CD14-positive monocyte (primary cell): Measurements from ENCODE around the gene KCNE4. TPM values are rescaled to one million over a fixed set of nuclear protein-coding genes. Genes with fewer than 3 reads are reported as not detected.

ENCODE experiments used
- DNase-seq, 3 donors: peaks; one replicate each; pipeline ENCODE4 v3.0.0-alpha.2; 2011 to 2022
- H2AFZ ChIP-seq: 2 replicates; pipeline ENCODE4 v1.6.0; 2012; ENCODE audit warnings: mild to moderate bottlenecking, low read depth, low read length, inconsistent platforms; ENCODE audit not compliant: insufficient read depth, poor library complexity, severe bottlenecking
- H3K27ac ChIP-seq, 2 donors: 1 replicate in 1 of 2; 2 replicates in 1 of 2; pipeline ENCODE4 v1.5.1; 2012 to 2013; ENCODE audit warnings: low read length in 2 of 2, control low read depth in 1 of 2, inconsistent platforms in 1 of 2, low read depth in 1 of 2, mild to moderate bottlenecking in 1 of 2
- H3K27me3 ChIP-seq, 2 donors: one replicate each; pipeline versions ENCODE4 v1.6.0 to v1.6.1; 2011 to 2013; ENCODE audit warnings: low read length in 2 of 2; ENCODE audit not compliant: control insufficient read depth in 2 of 2, insufficient read depth in 2 of 2
- H3K36me3 ChIP-seq, 2 donors: replicated peaks in 1 of 2; 1 replicate in 1 of 2; 2 replicates in 1 of 2; pipeline versions ENCODE4 v1.5.1 to v1.6.1; 2012 to 2013; ENCODE audit warnings: low read length in 2 of 2, control low read depth in 1 of 2, inconsistent platforms in 1 of 2, mild to moderate bottlenecking in 1 of 2; ENCODE audit not compliant: insufficient read depth in 2 of 2, control insufficient read depth in 1 of 2
- H3K4me1 ChIP-seq, 2 donors: 1 replicate in 1 of 2; 2 replicates in 1 of 2; pipeline versions ENCODE4 v1.5.1 to v1.6.1; 2012 to 2013; ENCODE audit warnings: low read length in 2 of 2, control low read depth in 1 of 2, inconsistent platforms in 1 of 2, mild to moderate bottlenecking in 1 of 2, moderate library complexity in 1 of 2; ENCODE audit not compliant: insufficient read depth in 2 of 2, control insufficient read depth in 1 of 2
- H3K4me2 ChIP-seq: replicated peaks from 2 replicates; pipeline ENCODE3; 2012; ENCODE audit warnings: low read length, moderate library complexity, mild to moderate bottlenecking; ENCODE audit not compliant: poor library complexity, severe bottlenecking; ENCODE audit errors: extremely low read depth
- H3K4me3 ChIP-seq, 3 experiments: fragments of 200-600 bp in 1 of 3; sonication (generic) in 1 of 3; replicated peaks in 1 of 3; 1 replicate in 2 of 3; 2 replicates in 1 of 3; pipeline ENCODE4 v1.5.1; 2011 to 2013; ENCODE audit warnings: low read length in 3 of 3, mild to moderate bottlenecking in 3 of 3, control low read depth in 2 of 3, low read depth in 2 of 3, inconsistent platforms in 1 of 3, moderate library complexity in 1 of 3
- H3K79me2 ChIP-seq: 2 replicates; pipeline ENCODE4 v1.6.0; 2012; ENCODE audit warnings: mild to moderate bottlenecking, control low read depth, inconsistent platforms, low read length, moderate library complexity; ENCODE audit not compliant: insufficient read depth
- H3K9ac ChIP-seq: 2 replicates; pipeline ENCODE4 v1.6.0; 2017; ENCODE audit warnings: low read length, mild to moderate bottlenecking; ENCODE audit not compliant: insufficient read depth, poor library complexity, severe bottlenecking
- H3K9me3 ChIP-seq, 2 donors: replicated peaks in 1 of 2; 1 replicate in 1 of 2; 2 replicates in 1 of 2; pipeline versions ENCODE4 v1.5.1 to v1.6.1; 2012 to 2013; ENCODE audit warnings: low read length in 2 of 2, control low read depth in 1 of 2; ENCODE audit not compliant: control insufficient read depth in 1 of 2, insufficient read depth in 1 of 2
- H4K20me1 ChIP-seq: 2 replicates; pipeline ENCODE4 v1.6.0; 2012; ENCODE audit warnings: mild to moderate bottlenecking, low read length, control low read depth, moderate library complexity; ENCODE audit not compliant: insufficient read depth
- H3K27ac Mint-ChIP-seq, 7 donors: one replicate each; pipeline ENCODE4 v1.8.0; 2020; ENCODE audit warnings: mild to moderate bottlenecking in 7 of 7, mixed read lengths in 7 of 7, moderate library complexity in 6 of 7, inconsistent platforms in 2 of 7
- H3K27me3 Mint-ChIP-seq, 3 donors: one replicate each; pipeline ENCODE4 v1.8.0; 2021 to 2022; ENCODE audit warnings: low read depth in 3 of 3, mild to moderate bottlenecking in 3 of 3, mixed read lengths in 3 of 3, moderate library complexity in 3 of 3, inconsistent platforms in 1 of 3
- H3K36me3 Mint-ChIP-seq, 2 donors: one replicate each; pipeline ENCODE4 v1.8.0; 2020; ENCODE audit warnings: mixed read lengths in 2 of 2, inconsistent platforms in 1 of 2, mild to moderate bottlenecking in 1 of 2
- H3K4me1 Mint-ChIP-seq: one replicate; pipeline ENCODE4 v1.8.0; 2020; ENCODE audit warnings: mild to moderate bottlenecking, mixed read lengths
- H3K4me3 Mint-ChIP-seq, 2 donors: one replicate each; pipeline ENCODE4 v1.8.0; 2020; ENCODE audit warnings: mild to moderate bottlenecking in 2 of 2, mixed read lengths in 2 of 2, moderate library complexity in 1 of 2
- H3K9me3 Mint-ChIP-seq, 7 donors: one replicate each; pipeline ENCODE4 v1.8.0; 2020 to 2022; ENCODE audit warnings: mixed read lengths in 7 of 7, mild to moderate bottlenecking in 6 of 7, moderate library complexity in 6 of 7, inconsistent platforms in 2 of 7
- WGBS: methylation state at CpG from one replicate; pipeline ENCODE4 v1.1.5; 2013; ENCODE audit warnings: missing lambda C conversion rate; ENCODE audit not compliant: insufficient coverage; 5-methylcytosine and 5-hydroxymethylcytosine counted together
- intact Hi-C, 2 donors: fragments of 100-400 bp; cut with micrococcal nuclease; formaldehyde crosslinking; loops; one replicate each; pipeline versions ENCODE4 v1.15.0 to v1.15.1; 2023
- polyA minus RNA-seq: library from RNA; depleted of rRNA, polyadenylated mRNA; stranded (reverse); fragments of >200 nt; gene quantifications from 2 replicates; pipeline ENCODE4 v1.2.3, GENCODE V29; 2012
- polyA plus RNA-seq, 3 donors: library from polyadenylated mRNA; depleted of rRNA in 1 of 3; unstranded in 2 of 3; stranded (reverse) in 1 of 3; fragments of 300-500 nt in 2 of 3; fragments of >200 nt in 1 of 3; fragmentation: Illumina TruSeq in 2 of 3; gene quantifications; 1 replicate in 2 of 3; 2 replicates in 1 of 3; pipeline ENCODE4 v1.2.3, GENCODE V29; 2012 to 2021
- total RNA-seq, 12 experiments: library from RNA in 1 of 12; stranded (reverse) in 1 of 12; fragments of 120-200 nt in 1 of 12; gene quantifications; one replicate each; pipeline ENCODE4 v1.2.4 and lab custom pipeline; 2013 to 2026; ENCODE audit warnings: mixed read lengths in 6 of 12, inconsistent platforms in 1 of 12
- TF ChIP-seq, protein P1 (sequence below): fragments of 200-600 bp; IDR thresholded peaks from one replicate; pipeline ENCODE4 v1.8.0; 2022; ENCODE audit warnings: antibody characterized with exemption, mild to moderate bottlenecking

The KCNE4 gene, protein sequence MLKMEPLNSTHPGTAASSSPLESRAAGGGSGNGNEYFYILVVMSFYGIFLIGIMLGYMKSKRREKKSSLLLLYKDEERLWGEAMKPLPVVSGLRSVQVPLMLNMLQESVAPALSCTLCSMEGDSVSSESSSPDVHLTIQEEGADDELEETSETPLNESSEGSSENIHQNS
- not detected for total RNA-seq (2013)
- polyA plus RNA-seq (not detected), polyA minus RNA-seq (not detected in 2 replicates), total RNA-seq (lab: John Stamatoyannopoulos, UW) (0 to 0.69 (median 0.07) reads per million in 11 experiments)

DNA sequence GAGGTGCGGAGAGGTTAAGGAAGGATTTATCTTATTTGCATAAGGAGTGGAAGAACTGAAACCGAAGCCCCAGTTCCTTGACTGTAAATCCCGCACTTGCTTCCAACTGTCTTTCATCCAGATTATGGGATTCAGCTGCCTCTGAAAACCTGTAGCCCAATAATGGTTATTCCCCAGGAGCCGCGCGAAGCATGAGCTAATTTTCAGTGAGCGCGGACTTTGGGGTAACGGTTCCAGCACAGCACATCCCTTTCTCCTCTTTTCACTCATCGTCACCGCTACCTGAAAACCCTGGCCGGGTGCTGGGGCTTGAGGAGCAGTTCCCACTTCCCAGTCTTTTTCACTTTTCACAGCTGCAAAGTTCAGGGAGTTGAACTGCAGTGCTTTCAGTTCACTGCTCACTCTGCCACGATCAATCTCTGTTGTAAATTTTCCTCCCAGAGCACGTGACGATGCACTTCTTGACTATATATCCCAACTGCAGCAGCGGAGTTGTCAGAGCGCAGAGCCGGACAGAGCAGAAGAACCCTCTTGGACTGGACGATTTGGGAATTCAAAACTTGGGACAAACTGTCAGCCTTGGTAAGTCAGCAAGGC is at the start of gene KCNE4:
Gene KCNE4 (plus strand): TSS at position 498 of the 597 bp plus-strand sequence. CDS start 641 bp downstream, outside the sequence.
- Mint-ChIP-seq H3K27ac (no peak within 1 kb of the TSS), H3K27me3 (peaks cover 2 to 8% (median 3%) of the 10 kb centered on the region in 3 donors), H3K4me1 (peaks cover 18% of the 10 kb centered on the region), H3K4me3 (peak within 1 kb of the TSS in 1 of 2 donors; percentile 31), H3K9me3 (peaks cover 0 to 2% (median 0%) of the 10 kb centered on the region in 7 donors), H3K36me3 (no peaks in the 10 kb centered on the region)
- no peaks in the 10 kb centered on the region for H3K79me2 ChIP-seq
- no peak within 1 kb of the TSS for H3K4me2 ChIP-seq
- TF ChIP-seq, protein P1, sequence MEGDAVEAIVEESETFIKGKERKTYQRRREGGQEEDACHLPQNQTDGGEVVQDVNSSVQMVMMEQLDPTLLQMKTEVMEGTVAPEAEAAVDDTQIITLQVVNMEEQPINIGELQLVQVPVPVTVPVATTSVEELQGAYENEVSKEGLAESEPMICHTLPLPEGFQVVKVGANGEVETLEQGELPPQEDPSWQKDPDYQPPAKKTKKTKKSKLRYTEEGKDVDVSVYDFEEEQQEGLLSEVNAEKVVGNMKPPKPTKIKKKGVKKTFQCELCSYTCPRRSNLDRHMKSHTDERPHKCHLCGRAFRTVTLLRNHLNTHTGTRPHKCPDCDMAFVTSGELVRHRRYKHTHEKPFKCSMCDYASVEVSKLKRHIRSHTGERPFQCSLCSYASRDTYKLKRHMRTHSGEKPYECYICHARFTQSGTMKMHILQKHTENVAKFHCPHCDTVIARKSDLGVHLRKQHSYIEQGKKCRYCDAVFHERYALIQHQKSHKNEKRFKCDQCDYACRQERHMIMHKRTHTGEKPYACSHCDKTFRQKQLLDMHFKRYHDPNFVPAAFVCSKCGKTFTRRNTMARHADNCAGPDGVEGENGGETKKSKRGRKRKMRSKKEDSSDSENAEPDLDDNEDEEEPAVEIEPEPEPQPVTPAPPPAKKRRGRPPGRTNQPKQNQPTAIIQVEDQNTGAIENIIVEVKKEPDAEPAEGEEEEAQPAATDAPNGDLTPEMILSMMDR = no peak
- no peak within 1 kb of the TSS for H2AFZ ChIP-seq
- 77% methylated on average over 11 of the region's 19 CpGs for WGBS
- H3K4me1 ChIP-seq = peaks cover 0 to 4% of the 10 kb centered on the region in 2 donors
- no peaks in the 10 kb centered on the region for H3K27me3 ChIP-seq
- no peaks in the 10 kb centered on the region for H3K36me3 ChIP-seq
- no peaks in the 10 kb centered on the region for H4K20me1 ChIP-seq
- intact Hi-C loops = no loop called here
- peak within 1 kb of the TSS in 1 of 3 experiments; percentile 5 for H3K4me3 ChIP-seq
- no peak for DNase-seq
- H3K9me3 ChIP-seq = no peaks in the 10 kb centered on the region
- H3K27ac ChIP-seq = no peak within 1 kb of the TSS
- H3K9ac ChIP-seq = no peak within 1 kb of the TSS

DNA sequence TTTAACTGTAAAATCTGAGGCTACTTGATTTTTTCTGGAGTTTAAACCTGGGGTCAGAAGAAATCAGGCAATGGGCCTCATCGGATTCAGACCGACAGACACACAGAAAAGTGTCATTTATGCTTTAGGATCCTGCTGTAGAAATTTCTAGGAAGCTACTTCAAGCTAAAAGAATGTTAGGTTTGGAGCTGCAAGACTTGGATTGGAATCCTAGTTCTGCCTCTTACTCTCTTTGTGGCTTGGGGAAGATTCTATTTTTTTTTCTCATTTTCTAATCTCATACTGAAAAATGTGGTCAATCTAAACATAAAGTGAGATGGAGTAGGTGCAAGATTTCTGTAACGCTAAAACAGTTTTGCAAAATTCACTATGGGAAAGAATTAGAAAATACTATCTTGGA is 48.8 kb upstream of the KCNE4 start:
- no CpG with 5 or more reads among the region's 3 CpGs for WGBS
- Histone ChIP-seq H3K27me3 (peaks cover 0 to 5% of the 10 kb centered on the region in 2 donors), H4K20me1 (no peaks in the 10 kb centered on the region), H3K4me3 (no peak overlapping the region), H3K79me2 (no peaks in the 10 kb centered on the region), H2AFZ (no peak overlapping the region), H3K36me3 (no peaks in the 10 kb centered on the region), H3K4me1 (no peaks in the 10 kb centered on the region), H3K9me3 (no peaks in the 10 kb centered on the region), H3K9ac (no peak overlapping the region), H3K27ac (no peak overlapping the region), H3K4me2 (no peak overlapping the region)
- Mint-ChIP-seq H3K9me3 (peaks cover 0 to 5% (median 0%) of the 10 kb centered on the region in 7 donors), H3K4me1 (no peaks in the 10 kb centered on the region), H3K27me3 (peaks cover 8 to 10% (median 8%) of the 10 kb centered on the region in 3 donors), H3K27ac (no peak overlapping the region), H3K36me3 (no peaks in the 10 kb centered on the region), H3K4me3 (no peak overlapping the region)
- no peak for DNase-seq
- intact Hi-C loops = no loop called here
- TF ChIP-seq, protein P1 = no peak
